Measurements from ENCODE around the gene RLN1.

GRCh38 chr9:5310851-5311250, 28.8 kb downstream of the RLN1 start:
- TF ChIP-seq CTCF (IDR thresholded peaks at IDR 0.05): no peak
- TF ChIP-seq POLR2AphosphoS5 (IDR thresholded peaks at IDR 0.05): no peak
- TF ChIP-seq POLR2A (IDR thresholded peaks at IDR 0.05): no peak
